SK-N-SH treated with all-trans-retinoic acid at 6 μM for 48 hours (cell line): ENCODE data around the gene ZNF423.

Source experiments
- PATZ1 ChIP-seq: fragments of 250-450 bp; sonication (Bioruptor Pico); IDR thresholded peaks from 2 replicates; pipeline ENCODE4 v1.8.0; 2020; ENCODE audit warnings: mild to moderate bottlenecking, moderate library complexity, borderline replicate concordance
- ZFP3 ChIP-seq: fragments of 250-450 bp; sonication (Bioruptor Pico); IDR thresholded peaks from 2 replicates; pipeline ENCODE4 v1.5.0; 2020; ENCODE audit warnings: mild to moderate bottlenecking, moderate library complexity

DNA sequence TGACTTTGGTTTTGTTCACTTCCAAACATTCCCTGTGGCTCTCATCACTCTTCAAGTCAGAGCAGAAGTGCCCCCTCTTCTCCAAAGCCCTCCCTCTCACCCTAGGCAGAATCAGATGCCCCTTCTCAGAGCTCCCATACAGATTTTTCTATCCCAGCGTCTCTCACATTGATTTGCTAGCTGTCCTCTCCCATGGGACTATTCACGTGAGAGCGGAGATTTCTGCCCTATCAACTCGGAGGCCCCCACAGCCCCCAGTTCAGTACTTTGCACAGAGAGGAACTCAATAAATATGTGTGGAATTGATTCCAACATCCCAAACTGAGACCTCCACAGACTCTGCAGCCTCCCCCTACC lies 299.7 kb downstream of the ZNF423 start:
- TF ChIP-seq ZFP3 (CRISPR knock-in tag) (no peak), PATZ1 (CRISPR knock-in tag) (no peak)
